Ishikawa (cell line): Measurements from ENCODE around the gene ATP1A1.

Source experiments
- CEBPB ChIP-seq: IDR thresholded peaks from 2 replicates; pipeline ENCODE4 v1.6.1; 2012
- CREB1 ChIP-seq: IDR thresholded peaks from 2 replicates; pipeline ENCODE4 v1.6.1; 2012; ENCODE audit warnings: low read depth
- EGR1 ChIP-seq: IDR thresholded peaks from 2 replicates; pipeline ENCODE4 v1.6.1; 2012
- EP300 ChIP-seq: IDR thresholded peaks from 2 replicates; pipeline ENCODE4 v1.6.1; 2012; ENCODE audit warnings: borderline replicate concordance
- FOXM1 ChIP-seq: IDR thresholded peaks from 2 replicates; pipeline ENCODE4 v1.6.1; 2012; ENCODE audit warnings: low read depth, borderline replicate concordance
- NFIC ChIP-seq: IDR thresholded peaks from 2 replicates; pipeline ENCODE4 v1.6.1; 2012
- RAD21 ChIP-seq: IDR thresholded peaks from 2 replicates; pipeline ENCODE4 v1.6.1; 2012; ENCODE audit warnings: low read depth
- TAF1 ChIP-seq: IDR thresholded peaks from 2 replicates; pipeline ENCODE4 v1.6.1; 2012; ENCODE audit warnings: low read depth, mild to moderate bottlenecking
- TCF12 ChIP-seq: IDR thresholded peaks from 2 replicates; pipeline ENCODE4 v1.6.1; 2012; ENCODE audit warnings: low read depth
- TEAD4 ChIP-seq: IDR thresholded peaks from 2 replicates; pipeline ENCODE4 v1.6.1; 2012
- YY1 ChIP-seq: IDR thresholded peaks from 2 replicates; pipeline ENCODE4 v1.6.1; 2012; ENCODE audit warnings: low read depth
- ZBTB7A ChIP-seq: IDR thresholded peaks from 2 replicates; pipeline ENCODE4 v1.6.1; 2012; ENCODE audit warnings: low read depth
- TF ChIP-seq, protein P1 (sequence below): IDR thresholded peaks from 2 replicates; pipeline ENCODE4 v1.6.1; 2012
- TF ChIP-seq, protein P2 (sequence below): IDR thresholded peaks from 2 replicates; pipeline ENCODE4 v1.6.1; 2012
- TF ChIP-seq, protein P3 (sequence below): IDR thresholded peaks from 2 replicates; pipeline ENCODE4 v1.6.1; 2012; ENCODE audit warnings: low read depth, mild to moderate bottlenecking

The ATP1A1 gene

DNA sequence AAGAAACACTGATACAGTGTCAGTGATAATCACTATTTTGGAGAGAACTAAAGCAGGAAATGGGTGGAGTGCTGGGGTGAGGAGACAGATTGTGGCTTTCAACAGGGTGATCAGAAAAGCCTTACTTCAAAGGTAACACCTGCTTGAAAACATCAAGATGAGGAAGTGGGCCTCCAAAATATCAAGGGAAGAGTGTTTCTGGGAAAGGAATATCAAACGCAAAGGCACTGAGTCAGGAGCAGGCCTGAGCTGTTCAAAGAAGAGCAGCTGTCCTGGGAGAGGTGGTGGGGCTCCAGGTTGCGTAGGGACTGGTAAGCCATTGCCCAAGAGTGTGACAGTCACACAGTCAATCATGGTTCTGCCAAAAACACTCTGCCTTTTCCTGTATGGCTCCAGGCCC lies 47.1 kb upstream of the ATP1A1 start:
- no peak for TF ChIP-seq RAD21
- no peak for TF ChIP-seq FOXM1
- no peak for TF ChIP-seq ZBTB7A
- TF ChIP-seq TEAD4, result no peak
- TF ChIP-seq TCF12, result no peak

DNA sequence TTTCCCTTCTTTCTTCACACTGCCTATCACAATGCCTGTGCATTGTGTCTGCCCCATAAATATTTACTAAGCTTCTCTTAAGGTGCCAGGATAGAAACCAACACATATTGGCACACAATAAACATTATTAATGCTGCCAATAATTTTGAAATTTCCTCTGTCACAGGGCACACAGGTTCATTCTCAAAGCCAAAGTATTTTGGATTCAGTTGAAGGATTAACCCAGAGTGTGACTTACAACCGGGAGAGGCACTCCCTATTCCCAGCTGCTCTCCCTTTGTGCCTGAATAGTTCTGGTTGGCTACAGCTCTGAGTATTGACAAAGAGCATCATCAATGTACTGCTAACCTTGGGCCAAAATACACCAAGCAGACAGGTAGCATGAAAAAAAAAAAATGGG lies 46.6 kb upstream of the ATP1A1 start:
- TF ChIP-seq TAF1 (no peak), EP300 (no peak), EGR1 (no peak), TEAD4 (no peak), NFIC (no peak), CREB1 (no peak), FOXM1 (no peak), CEBPB (no peak), ZBTB7A (no peak), RAD21 (no peak), YY1 (no peak), TCF12 (no peak)
- TF ChIP-seq, protein P1, sequence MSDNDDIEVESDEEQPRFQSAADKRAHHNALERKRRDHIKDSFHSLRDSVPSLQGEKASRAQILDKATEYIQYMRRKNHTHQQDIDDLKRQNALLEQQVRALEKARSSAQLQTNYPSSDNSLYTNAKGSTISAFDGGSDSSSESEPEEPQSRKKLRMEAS, result no peak
- TF ChIP-seq, protein P2, sequence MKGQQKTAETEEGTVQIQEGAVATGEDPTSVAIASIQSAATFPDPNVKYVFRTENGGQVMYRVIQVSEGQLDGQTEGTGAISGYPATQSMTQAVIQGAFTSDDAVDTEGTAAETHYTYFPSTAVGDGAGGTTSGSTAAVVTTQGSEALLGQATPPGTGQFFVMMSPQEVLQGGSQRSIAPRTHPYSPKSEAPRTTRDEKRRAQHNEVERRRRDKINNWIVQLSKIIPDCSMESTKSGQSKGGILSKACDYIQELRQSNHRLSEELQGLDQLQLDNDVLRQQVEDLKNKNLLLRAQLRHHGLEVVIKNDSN, result no peak
- TF ChIP-seq, protein P3, sequence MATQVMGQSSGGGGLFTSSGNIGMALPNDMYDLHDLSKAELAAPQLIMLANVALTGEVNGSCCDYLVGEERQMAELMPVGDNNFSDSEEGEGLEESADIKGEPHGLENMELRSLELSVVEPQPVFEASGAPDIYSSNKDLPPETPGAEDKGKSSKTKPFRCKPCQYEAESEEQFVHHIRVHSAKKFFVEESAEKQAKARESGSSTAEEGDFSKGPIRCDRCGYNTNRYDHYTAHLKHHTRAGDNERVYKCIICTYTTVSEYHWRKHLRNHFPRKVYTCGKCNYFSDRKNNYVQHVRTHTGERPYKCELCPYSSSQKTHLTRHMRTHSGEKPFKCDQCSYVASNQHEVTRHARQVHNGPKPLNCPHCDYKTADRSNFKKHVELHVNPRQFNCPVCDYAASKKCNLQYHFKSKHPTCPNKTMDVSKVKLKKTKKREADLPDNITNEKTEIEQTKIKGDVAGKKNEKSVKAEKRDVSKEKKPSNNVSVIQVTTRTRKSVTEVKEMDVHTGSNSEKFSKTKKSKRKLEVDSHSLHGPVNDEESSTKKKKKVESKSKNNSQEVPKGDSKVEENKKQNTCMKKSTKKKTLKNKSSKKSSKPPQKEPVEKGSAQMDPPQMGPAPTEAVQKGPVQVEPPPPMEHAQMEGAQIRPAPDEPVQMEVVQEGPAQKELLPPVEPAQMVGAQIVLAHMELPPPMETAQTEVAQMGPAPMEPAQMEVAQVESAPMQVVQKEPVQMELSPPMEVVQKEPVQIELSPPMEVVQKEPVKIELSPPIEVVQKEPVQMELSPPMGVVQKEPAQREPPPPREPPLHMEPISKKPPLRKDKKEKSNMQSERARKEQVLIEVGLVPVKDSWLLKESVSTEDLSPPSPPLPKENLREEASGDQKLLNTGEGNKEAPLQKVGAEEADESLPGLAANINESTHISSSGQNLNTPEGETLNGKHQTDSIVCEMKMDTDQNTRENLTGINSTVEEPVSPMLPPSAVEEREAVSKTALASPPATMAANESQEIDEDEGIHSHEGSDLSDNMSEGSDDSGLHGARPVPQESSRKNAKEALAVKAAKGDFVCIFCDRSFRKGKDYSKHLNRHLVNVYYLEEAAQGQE, result no peak

DNA sequence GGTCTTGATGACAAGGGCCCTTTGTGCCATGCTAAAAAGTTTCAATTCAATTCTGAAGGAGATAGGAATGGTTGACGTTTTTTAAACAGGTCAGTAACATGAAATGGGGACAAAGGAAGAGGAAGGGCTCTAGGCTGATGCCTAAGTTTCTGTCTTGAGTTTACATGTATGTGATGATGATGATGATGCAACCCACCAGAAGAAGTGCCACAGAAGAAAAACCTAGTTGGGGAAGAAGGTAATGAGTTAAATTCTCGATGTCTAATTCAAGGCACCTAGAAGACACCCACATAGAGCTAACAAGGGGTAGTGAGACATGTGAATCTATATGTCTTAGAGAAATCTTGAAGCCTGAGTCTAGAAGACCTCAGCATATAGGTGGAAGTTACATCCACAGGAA lies 44.4 kb upstream of the ATP1A1 start:
- TF ChIP-seq TCF12, result no peak
- TF ChIP-seq, protein P2, result no peak

DNA sequence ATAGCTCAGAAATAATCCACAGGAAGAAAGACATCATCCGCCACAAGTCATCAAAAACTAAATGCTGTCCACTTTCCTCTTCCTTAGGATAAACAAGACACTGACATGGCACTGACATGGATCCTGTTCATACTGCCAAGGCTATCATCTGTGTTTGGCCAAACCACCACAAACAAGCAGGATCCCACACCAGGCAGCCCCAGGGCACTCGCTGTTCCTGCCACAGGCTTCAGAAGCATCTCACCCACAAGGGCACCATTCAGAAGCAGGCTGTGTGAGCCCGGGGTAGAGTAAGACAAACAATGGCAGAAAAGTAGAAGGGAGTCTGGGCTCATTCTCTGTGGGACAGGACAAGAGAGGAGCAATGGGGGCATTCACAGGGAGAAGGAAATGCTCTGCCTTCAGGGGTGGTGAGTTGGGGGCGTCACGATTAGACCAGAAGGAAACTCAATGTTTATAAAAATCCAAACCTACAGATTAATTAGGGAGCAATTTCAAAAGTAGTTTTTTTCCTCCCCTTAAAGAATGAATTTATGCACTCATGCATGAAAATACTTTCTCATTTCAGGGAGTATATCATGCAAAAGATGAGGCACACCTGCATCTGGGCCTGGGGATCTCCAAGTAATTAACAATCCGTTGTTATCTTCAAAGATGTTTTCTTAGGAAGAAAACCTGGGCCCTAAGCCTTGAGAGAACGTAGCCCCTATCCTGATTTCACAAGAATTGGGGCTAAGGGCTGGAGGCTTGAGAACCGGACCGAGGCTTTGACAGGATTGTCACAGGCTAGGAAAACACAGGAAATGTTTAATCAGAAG lies 43.3 kb upstream of the ATP1A1 start:
- TF ChIP-seq YY1 (no peak), EP300 (no peak), TCF12 (no peak), TAF1 (no peak), TEAD4 (no peak), NFIC (no peak), CREB1 (no peak), CEBPB (no peak), EGR1 (no peak)
- TF ChIP-seq, protein P2, result no peak
- TF ChIP-seq, protein P1, result no peak
- TF ChIP-seq, protein P3, result no peak

DNA sequence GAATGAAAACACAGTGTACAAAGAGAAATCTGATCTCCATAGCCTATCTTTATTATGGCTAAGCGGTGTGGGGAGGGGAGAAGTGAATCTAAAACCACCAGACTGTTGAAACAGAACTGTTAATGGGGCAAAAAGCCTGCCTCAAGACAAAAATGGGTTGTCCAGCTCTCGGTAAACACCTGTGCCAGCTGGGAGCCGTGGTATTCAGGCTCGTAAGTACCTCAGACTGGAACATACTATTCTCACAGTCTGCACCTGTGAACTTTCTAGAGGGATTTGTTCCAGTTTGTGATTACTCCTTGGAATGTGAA lies 42.7 kb upstream of the ATP1A1 start:
- TF ChIP-seq, protein P1, result no peak
- TF ChIP-seq TCF12, result peak; percentile 97
- TF ChIP-seq RAD21, result no peak
- no peak for TF ChIP-seq CREB1
- TF ChIP-seq FOXM1, result peak; percentile 47; the same call in 1 of the 2 replicates
- peak; percentile 80 for TF ChIP-seq TEAD4
- TF ChIP-seq, protein P3, result no peak
- no peak for TF ChIP-seq CEBPB
- TF ChIP-seq, protein P2, result no peak
- TF ChIP-seq NFIC, result peak; percentile 63
- no peak for TF ChIP-seq EGR1
- no peak for TF ChIP-seq ZBTB7A
- TF ChIP-seq YY1, result no peak
- peak; percentile 74 for TF ChIP-seq EP300
- no peak for TF ChIP-seq TAF1
